C4-2B (cell line): ENCODE data around the gene SLC6A19.

ENCODE experiments used
- CTCF ChIP-seq: fragments of 450-650 bp; conservative IDR thresholded peaks from 2 replicates; pipeline ENCODE4 v1.5.1; 2017; ENCODE audit warnings: mild to moderate bottlenecking
- ZFX ChIP-seq: fragments of 450-650 bp; IDR thresholded peaks from 2 replicates; pipeline ENCODE4 v1.6.1; 2017

- TF ChIP-seq CTCF = no peak
- TF ChIP-seq ZFX = no peak
These were observed 25.5 kb upstream of the SLC6A19 start for GRCh38 chr5:1175801-1176472.
